ENCODE data around the gene DHRS2. TPM values are rescaled to one million over a fixed set of nuclear protein-coding genes. Genes with fewer than 3 reads are reported as not detected.
A peak's percentile ranks its signal among the peaks of the same experiment; 100 is the strongest.

The DHRS2 gene
- total RNA-seq, 1 donor from 2014 or later = 1.6 TPM

- Mint-ChIP-seq H3K9me3 (peaks cover 36% of the 10 kb centered on the region), H3K27me3 (ENCODE audit: low read depth) (no peaks in the 10 kb centered on the region), H3K4me1 (no peaks in the 10 kb centered on the region), H3K27ac (no peak overlapping the region), H3K4me3 (no peak overlapping the region), H3K36me3 (no peaks in the 10 kb centered on the region)
- TF ChIP-seq CTCF (IDR thresholded peaks at IDR 0.05; ENCODE audit: unreplicated experiment) = no peak
- no peak for DNase-seq (ENCODE audit: low spot score in 2 of 2, unreplicated experiment in 2 of 2)
Measured at GRCh38 chr14:23653051-23653450, 16.9 kb downstream of the DHRS2 start.

GRCh38 chr14:23654231-23654630, 18.1 kb downstream of the DHRS2 start:
- no peak for TF ChIP-seq CTCF (IDR thresholded peaks at IDR 0.05; ENCODE audit: unreplicated experiment)
- Mint-ChIP-seq H3K9me3 (peaks cover 39% of the 10 kb centered on the region), H3K36me3 (no peaks in the 10 kb centered on the region), H3K4me1 (no peaks in the 10 kb centered on the region), H3K4me3 (no peak overlapping the region), H3K27ac (no peak overlapping the region), H3K27me3 (ENCODE audit: low read depth) (no peaks in the 10 kb centered on the region)
- no peak for DNase-seq (ENCODE audit: low spot score in 2 of 2, unreplicated experiment in 2 of 2)

- H3K4me1 Mint-ChIP-seq = no peaks in the 10 kb centered on the region
- no peak for TF ChIP-seq CTCF (IDR thresholded peaks at IDR 0.05; ENCODE audit: unreplicated experiment)
- H3K27ac Mint-ChIP-seq = no peak overlapping the region
- no peak for DNase-seq (ENCODE audit: low spot score in 2 of 2, unreplicated experiment in 2 of 2)
- no peaks in the 10 kb centered on the region for H3K27me3 Mint-ChIP-seq (ENCODE audit: low read depth)
- H3K4me3 Mint-ChIP-seq = no peak overlapping the region
- H3K36me3 Mint-ChIP-seq = no peaks in the 10 kb centered on the region
- H3K9me3 Mint-ChIP-seq = peaks cover 37% of the 10 kb centered on the region
Measured at GRCh38 chr14:23657959-23658470, 21.9 kb downstream of the DHRS2 start.

GRCh38 chr14:23660290-23661226, 24.4 kb downstream of the DHRS2 start:
- DNase-seq (ENCODE audit: low spot score in 2 of 2, unreplicated experiment in 2 of 2) = peak in 1 of 2 experiments; percentile 9
- Mint-ChIP-seq H3K9me3 (peaks cover 36% of the 10 kb centered on the region), H3K27me3 (ENCODE audit: low read depth) (no peaks in the 10 kb centered on the region), H3K36me3 (no peaks in the 10 kb centered on the region), H3K4me3 (no peak overlapping the region), H3K4me1 (peaks cover 3% of the 10 kb centered on the region), H3K27ac (no peak overlapping the region)
- no peak for TF ChIP-seq CTCF (IDR thresholded peaks at IDR 0.05; ENCODE audit: unreplicated experiment)

GRCh38 chr14:23661542-23661941, 25.4 kb downstream of the DHRS2 start:
- no peaks in the 10 kb centered on the region for H3K36me3 Mint-ChIP-seq
- H3K4me3 Mint-ChIP-seq = no peak overlapping the region
- H3K4me1 Mint-ChIP-seq = peaks cover 3% of the 10 kb centered on the region
- DNase-seq (ENCODE audit: low spot score in 2 of 2, unreplicated experiment in 2 of 2) = no peak
- H3K27ac Mint-ChIP-seq = no peak overlapping the region
- TF ChIP-seq CTCF (IDR thresholded peaks at IDR 0.05; ENCODE audit: unreplicated experiment) = no peak
- peaks cover 29% of the 10 kb centered on the region for H3K9me3 Mint-ChIP-seq
- H3K27me3 Mint-ChIP-seq (ENCODE audit: low read depth) = no peaks in the 10 kb centered on the region

All from mesothelial cell of epicardium (in vitro differentiated cells).